Coronary artery (tissue), 2 donors: ENCODE results near the gene PTGIS.

ENCODE experiments used
- DNase-seq: peaks from one replicate; pipeline ENCODE4 v3.0.0-alpha.2; 2017; ENCODE audit warnings: low spot score
- H3K27ac ChIP-seq, 2 donors: fragments of 200-600 bp; sonication (generic); one replicate each; pipeline ENCODE4 v1.5.1; 2016 to 2019
- H3K4me3 ChIP-seq: fragments of 200-600 bp; sonication (generic); 2 replicates; pipeline ENCODE4 v1.5.1; 2016; ENCODE audit warnings: mild to moderate bottlenecking, moderate library complexity
- TF ChIP-seq, protein P1 (sequence below): fragments of 200-600 bp; sonication (generic); IDR thresholded peaks from one replicate; pipeline ENCODE4 v1.5.1; 2019; ENCODE audit warnings: antibody characterized with exemption

PTGIS gene

DNA sequence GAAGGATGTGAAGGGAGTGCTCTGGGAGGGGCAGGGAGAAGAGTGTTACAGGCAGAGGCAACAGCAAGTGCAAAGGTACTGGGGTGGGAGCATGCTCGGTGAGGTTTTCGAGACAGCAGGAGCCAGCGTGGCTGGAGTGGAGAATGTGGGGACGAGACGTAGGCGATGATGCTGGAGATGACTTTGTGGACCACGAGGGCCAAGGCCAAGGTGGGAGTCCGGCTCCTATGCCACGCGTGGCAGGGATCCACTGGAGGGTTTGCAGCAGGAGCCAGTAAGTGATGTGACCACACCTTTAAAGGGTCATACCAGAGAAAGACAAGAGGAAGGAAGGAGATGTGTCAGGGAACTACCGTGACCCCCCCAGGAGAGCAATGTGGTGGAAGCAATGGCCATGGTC lies 7.3 kb downstream of the PTGIS start:
- peak overlapping the region; percentile 92 to 94 for H3K27ac ChIP-seq
- DNase-seq, result peak; percentile 72
- TF ChIP-seq, protein P1, sequence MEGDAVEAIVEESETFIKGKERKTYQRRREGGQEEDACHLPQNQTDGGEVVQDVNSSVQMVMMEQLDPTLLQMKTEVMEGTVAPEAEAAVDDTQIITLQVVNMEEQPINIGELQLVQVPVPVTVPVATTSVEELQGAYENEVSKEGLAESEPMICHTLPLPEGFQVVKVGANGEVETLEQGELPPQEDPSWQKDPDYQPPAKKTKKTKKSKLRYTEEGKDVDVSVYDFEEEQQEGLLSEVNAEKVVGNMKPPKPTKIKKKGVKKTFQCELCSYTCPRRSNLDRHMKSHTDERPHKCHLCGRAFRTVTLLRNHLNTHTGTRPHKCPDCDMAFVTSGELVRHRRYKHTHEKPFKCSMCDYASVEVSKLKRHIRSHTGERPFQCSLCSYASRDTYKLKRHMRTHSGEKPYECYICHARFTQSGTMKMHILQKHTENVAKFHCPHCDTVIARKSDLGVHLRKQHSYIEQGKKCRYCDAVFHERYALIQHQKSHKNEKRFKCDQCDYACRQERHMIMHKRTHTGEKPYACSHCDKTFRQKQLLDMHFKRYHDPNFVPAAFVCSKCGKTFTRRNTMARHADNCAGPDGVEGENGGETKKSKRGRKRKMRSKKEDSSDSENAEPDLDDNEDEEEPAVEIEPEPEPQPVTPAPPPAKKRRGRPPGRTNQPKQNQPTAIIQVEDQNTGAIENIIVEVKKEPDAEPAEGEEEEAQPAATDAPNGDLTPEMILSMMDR, result no peak
- peak overlapping the region; percentile 51 for H3K4me3 ChIP-seq

DNA sequence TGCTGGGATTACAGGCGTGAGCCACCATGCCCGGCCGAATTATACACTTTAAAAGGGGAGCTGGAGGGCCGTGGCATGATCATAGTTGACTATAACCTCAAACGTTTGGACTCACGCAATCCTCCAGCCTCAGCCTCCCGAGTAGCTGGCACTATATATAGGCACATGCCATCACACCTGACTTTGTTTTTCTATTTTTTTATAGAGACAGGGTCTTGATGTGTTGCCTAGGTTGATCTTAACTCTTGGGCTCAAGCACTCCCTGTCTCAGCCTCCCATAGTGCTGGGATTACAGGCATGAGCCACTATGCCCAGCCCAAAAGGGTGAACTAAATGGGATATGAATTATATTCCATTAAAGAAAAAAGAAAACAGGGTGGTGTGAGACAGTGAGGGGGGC lies 7.8 kb downstream of the PTGIS start:
- H3K4me3 ChIP-seq, result no peak overlapping the region
- TF ChIP-seq, protein P1, result no peak
- H3K27ac ChIP-seq, result peak overlapping the region; percentile 92 to 94
- DNase-seq, result peak; percentile 46

DNA sequence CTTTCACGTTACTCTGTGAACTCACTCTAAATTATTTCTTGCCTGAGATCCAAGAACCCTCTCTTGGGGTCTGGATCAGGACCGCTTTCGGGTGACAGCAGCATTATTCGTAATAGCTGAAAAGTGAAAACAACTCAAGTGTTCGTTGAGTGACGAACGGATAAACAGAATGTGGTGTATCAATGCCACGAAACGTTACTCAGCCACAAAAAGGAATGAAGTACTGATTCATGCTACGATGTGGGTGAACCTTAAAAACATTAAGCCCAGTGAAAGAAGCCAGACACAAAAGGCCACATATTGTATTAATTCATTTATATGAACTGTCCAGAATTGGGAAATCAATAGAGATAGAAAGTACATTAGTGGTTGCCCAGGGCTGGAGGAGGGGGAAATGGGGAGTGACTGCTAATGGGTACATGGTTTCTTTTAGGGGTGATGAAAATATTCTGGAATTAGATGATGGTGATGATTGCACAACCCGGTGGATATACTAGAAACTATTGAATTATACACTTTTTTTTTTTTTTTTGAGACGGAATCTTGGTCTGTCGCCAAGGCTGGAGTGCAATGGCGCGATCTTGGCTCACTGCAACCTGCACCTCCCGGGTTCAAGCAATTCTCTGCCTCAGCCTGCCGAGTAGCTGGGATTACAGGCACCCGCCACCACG lies 8.4 kb downstream of the PTGIS start:
- Histone ChIP-seq H3K4me3 (peak overlapping the region; percentile 41), H3K27ac (peak overlapping the region; percentile 92 to 94)
- peak; percentile 58 for DNase-seq
- TF ChIP-seq, protein P1, result no peak

DNA sequence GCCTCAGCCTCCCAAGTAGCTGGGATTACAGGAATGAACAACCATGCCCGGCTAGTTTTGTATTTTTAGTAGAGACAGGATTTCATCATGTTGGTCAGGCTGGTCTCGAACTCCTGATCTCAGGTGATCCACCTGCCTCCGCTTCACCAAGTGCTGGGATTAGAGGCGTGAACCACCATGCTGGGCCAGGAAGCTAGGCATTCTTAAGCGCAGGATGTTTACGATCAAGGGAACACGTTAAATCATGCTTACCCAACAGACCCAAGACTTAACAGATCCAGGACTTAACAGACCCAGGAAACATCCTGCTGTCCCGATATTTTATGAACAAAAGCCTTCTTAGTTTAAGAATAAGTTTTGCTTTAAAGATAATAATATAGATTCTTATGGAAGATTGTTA lies 9.1 kb downstream of the PTGIS start:
- TF ChIP-seq, protein P1, result no peak
- H3K4me3 ChIP-seq, result peak overlapping the region; percentile 41
- H3K27ac ChIP-seq, result peak overlapping the region; percentile 92 to 94
- DNase-seq, result peak; percentile 35

DNA sequence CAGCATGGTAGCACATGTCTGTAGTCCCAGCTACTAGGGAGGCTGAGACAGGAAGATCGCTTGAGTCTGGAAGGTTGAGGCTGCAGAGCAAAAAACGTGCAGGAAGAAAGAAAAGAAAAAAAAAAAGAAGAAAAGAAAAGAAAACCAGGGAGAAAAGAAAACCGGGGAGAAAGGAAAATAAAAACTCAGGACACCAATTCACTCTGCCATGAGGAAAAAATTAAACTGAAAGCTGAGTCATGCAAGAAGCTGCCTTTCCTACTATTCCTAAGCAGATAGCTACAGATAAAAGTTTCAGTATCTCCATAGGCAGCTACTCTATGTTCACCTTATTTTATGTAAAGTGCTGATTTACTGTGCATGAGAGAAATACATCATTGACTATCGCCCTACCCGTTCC lies 10.5 kb downstream of the PTGIS start:
- TF ChIP-seq, protein P1, result no peak
- Histone ChIP-seq H3K27ac (peak overlapping the region; percentile 92 to 94), H3K4me3 (peak overlapping the region; percentile 50)
- DNase-seq, result peak; percentile 19

DNA sequence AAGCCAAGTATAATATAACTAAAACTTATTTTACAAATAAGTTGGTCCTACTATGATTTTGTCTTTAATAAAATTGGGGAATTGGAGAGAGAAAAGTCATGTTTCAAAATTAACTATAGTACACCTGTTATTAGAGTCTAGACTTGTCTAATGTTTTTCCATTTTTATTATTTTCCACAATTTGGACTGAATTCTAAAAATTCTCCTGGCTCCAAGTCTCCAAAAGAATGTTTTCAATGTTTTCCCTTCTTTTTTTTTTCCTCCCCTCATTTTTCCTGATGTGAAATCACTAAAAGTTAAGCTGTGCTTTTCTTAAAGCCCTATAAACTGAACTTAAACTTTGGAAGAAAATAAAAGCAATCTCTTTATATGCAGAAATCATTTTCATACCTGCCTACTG lies 11.3 kb downstream of the PTGIS start:
- no peak for DNase-seq
- Histone ChIP-seq H3K27ac (peak overlapping the region; percentile 75 to 94), H3K4me3 (peak overlapping the region; percentile 50)
- TF ChIP-seq, protein P1, result no peak
